CD4-positive, alpha-beta T cell (primary cell): Measurements from ENCODE around the gene NRXN2. TPM values are rescaled to one million over a fixed set of nuclear protein-coding genes. Genes with fewer than 3 reads are reported as not detected.

ENCODE experiments used
- ATAC-seq: fragments of 200-7000 bp; cut with Tn5 transposase; one replicate; pipeline ENCODE4 v1.10.0; 2022; ENCODE audit warnings: mild to moderate bottlenecking; ENCODE audit not compliant: poor library complexity
- CTCF ChIA-PET: fragments of 350-600 bp; sonication (Branson Sonifier 250); formaldehyde crosslinking; loops from one replicate; lab custom pipeline; 2021; ENCODE audit warnings: antibody characterized with exemption, inconsistent platforms; lab: Charles Lee
- POLR2A ChIA-PET: fragments of 350-600 bp; sonication (Branson Sonifier 250); formaldehyde crosslinking; loops from one replicate; lab custom pipeline; 2021; ENCODE audit warnings: antibody characterized with exemption, inconsistent platforms; lab: Charles Lee
- DNase-seq, 14 experiments: peaks; one replicate each; pipeline ENCODE4 v3.0.0-alpha.2; 2013 to 2020; ENCODE audit warnings: mixed read lengths in 2 of 14
- H3K27ac ChIP-seq, 2 donors: one replicate each; pipeline versions ENCODE4 v1.5.1 to v1.7.0; 2013; ENCODE audit warnings: low read length in 2 of 2, low read depth in 1 of 2, mild to moderate bottlenecking in 1 of 2
- H3K27me3 ChIP-seq, 2 experiments: 1 replicate in 1 of 2; 2 replicates in 1 of 2; pipeline versions ENCODE4 v1.6.1 to v1.7.0; 2013; ENCODE audit warnings: low read length in 2 of 2, control low read depth in 1 of 2, mild to moderate bottlenecking in 1 of 2, moderate library complexity in 1 of 2; ENCODE audit not compliant: insufficient read depth in 2 of 2, control insufficient read depth in 1 of 2
- H3K36me3 ChIP-seq: one replicate; pipeline ENCODE4 v1.6.1; 2013; ENCODE audit warnings: low read length, control low read depth; ENCODE audit not compliant: insufficient read depth
- H3K4me1 ChIP-seq: one replicate; pipeline ENCODE4 v1.6.1; 2013; ENCODE audit warnings: low read length, control low read depth; ENCODE audit not compliant: insufficient read depth
- H3K4me3 ChIP-seq: one replicate; pipeline ENCODE4 v1.5.1; 2013; ENCODE audit warnings: mild to moderate bottlenecking, low read length, moderate library complexity
- H3K9me3 ChIP-seq, 2 experiments: 1 replicate in 1 of 2; 2 replicates in 1 of 2; pipeline versions ENCODE4 v1.6.1 to v1.7.0; 2013; ENCODE audit warnings: low read length in 2 of 2, mild to moderate bottlenecking in 2 of 2, control low read depth in 1 of 2, moderate library complexity in 1 of 2; ENCODE audit not compliant: control insufficient read depth in 1 of 2, insufficient read depth in 1 of 2
- H3K27ac Mint-ChIP-seq: one replicate; pipeline ENCODE4 v1.8.0; 2020; ENCODE audit warnings: mixed read lengths
- H3K27me3 Mint-ChIP-seq: one replicate; pipeline ENCODE4 v1.8.0; 2021; ENCODE audit warnings: mixed read lengths
- H3K36me3 Mint-ChIP-seq: one replicate; pipeline ENCODE4 v1.8.0; 2021; ENCODE audit warnings: low read depth, mixed read lengths
- H3K4me1 Mint-ChIP-seq: one replicate; pipeline ENCODE4 v1.8.0; 2021; ENCODE audit warnings: low read depth, mixed read lengths
- H3K4me3 Mint-ChIP-seq: one replicate; pipeline ENCODE4 v1.8.0; 2020; ENCODE audit warnings: mild to moderate bottlenecking, mixed read lengths
- H3K9me3 Mint-ChIP-seq: one replicate; pipeline ENCODE4 v1.8.0; 2020; ENCODE audit warnings: mixed read lengths
- intact Hi-C, 2 experiments: fragments of 100-400 bp; cut with DNase I in 1 of 2; cut with micrococcal nuclease in 1 of 2; formaldehyde crosslinking; loops; one replicate each; pipeline versions ENCODE4 v1.15.1 to v1.9.0; 2023 to 2025; cut with DNase I, micrococcal nuclease
- total RNA-seq, 174 experiments: library from RNA in 2 of 174; stranded (reverse) in 2 of 174; gene quantifications; one replicate each; pipeline ENCODE4 v1.2.3 and lab custom pipeline; 2021 to 2026
- TF ChIP-seq, protein P1 (sequence below): fragments of 200-600 bp; IDR thresholded peaks from one replicate; pipeline ENCODE4 v1.8.0; 2022; ENCODE audit warnings: antibody characterized with exemption, mild to moderate bottlenecking

Gene NRXN2
- total RNA-seq, 2 experiments from 2014 or later: 0.05 to 0.31 TPM

GRCh38 chr11:64639885-64640284 lies 83.1 kb downstream of the NRXN2 start:
- CTCF ChIA-PET: no interaction called here
- TF ChIP-seq, protein P1, sequence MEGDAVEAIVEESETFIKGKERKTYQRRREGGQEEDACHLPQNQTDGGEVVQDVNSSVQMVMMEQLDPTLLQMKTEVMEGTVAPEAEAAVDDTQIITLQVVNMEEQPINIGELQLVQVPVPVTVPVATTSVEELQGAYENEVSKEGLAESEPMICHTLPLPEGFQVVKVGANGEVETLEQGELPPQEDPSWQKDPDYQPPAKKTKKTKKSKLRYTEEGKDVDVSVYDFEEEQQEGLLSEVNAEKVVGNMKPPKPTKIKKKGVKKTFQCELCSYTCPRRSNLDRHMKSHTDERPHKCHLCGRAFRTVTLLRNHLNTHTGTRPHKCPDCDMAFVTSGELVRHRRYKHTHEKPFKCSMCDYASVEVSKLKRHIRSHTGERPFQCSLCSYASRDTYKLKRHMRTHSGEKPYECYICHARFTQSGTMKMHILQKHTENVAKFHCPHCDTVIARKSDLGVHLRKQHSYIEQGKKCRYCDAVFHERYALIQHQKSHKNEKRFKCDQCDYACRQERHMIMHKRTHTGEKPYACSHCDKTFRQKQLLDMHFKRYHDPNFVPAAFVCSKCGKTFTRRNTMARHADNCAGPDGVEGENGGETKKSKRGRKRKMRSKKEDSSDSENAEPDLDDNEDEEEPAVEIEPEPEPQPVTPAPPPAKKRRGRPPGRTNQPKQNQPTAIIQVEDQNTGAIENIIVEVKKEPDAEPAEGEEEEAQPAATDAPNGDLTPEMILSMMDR: no peak
- no peak for ATAC-seq
- H3K27ac Mint-ChIP-seq: no peak overlapping the region
- no peak overlapping the region for H3K27ac ChIP-seq
- H3K4me1 ChIP-seq: peaks cover 4% of the 10 kb centered on the region
- H3K9me3 ChIP-seq: no peaks in the 10 kb centered on the region
- intact Hi-C loops: no loop called here
- no peak overlapping the region for H3K4me3 Mint-ChIP-seq
- H3K4me3 ChIP-seq: no peak overlapping the region
- peaks cover 4% of the 10 kb centered on the region for H3K4me1 Mint-ChIP-seq
- no peaks in the 10 kb centered on the region for H3K36me3 ChIP-seq
- peaks cover 47 to 76% of the 10 kb centered on the region in 2 experiments for H3K27me3 ChIP-seq
- H3K36me3 Mint-ChIP-seq: no peaks in the 10 kb centered on the region
- no peaks in the 10 kb centered on the region for H3K9me3 Mint-ChIP-seq
- H3K27me3 Mint-ChIP-seq: peaks cover 32% of the 10 kb centered on the region
- no peak for DNase-seq
- POLR2A ChIA-PET: no interaction called here

- H3K36me3 ChIP-seq: no peaks in the 10 kb centered on the region
- DNase-seq: no peak
- CTCF ChIA-PET: no interaction called here
- Mint-ChIP-seq H3K9me3 (no peaks in the 10 kb centered on the region), H3K4me3 (no peak overlapping the region), H3K36me3 (no peaks in the 10 kb centered on the region), H3K27ac (no peak overlapping the region), H3K4me1 (peaks cover 12% of the 10 kb centered on the region), H3K27me3 (peaks cover 30% of the 10 kb centered on the region)
- no peaks in the 10 kb centered on the region for H3K9me3 ChIP-seq
- peaks cover 41 to 69% of the 10 kb centered on the region in 2 experiments for H3K27me3 ChIP-seq
- H3K4me1 ChIP-seq: peaks cover 9% of the 10 kb centered on the region
- TF ChIP-seq, protein P1: no peak
- H3K4me3 ChIP-seq: no peak overlapping the region
- ATAC-seq: no peak
- intact Hi-C loops: no loop called here
- no peak overlapping the region for H3K27ac ChIP-seq
- POLR2A ChIA-PET: no interaction called here
Observed at GRCh38 chr11:64638829-64639228, 84.2 kb downstream of the NRXN2 start.

- Histone ChIP-seq H3K9me3 (no peaks in the 10 kb centered on the region), H3K36me3 (no peaks in the 10 kb centered on the region), H3K27me3 (peaks cover 41 to 68% of the 10 kb centered on the region in 2 experiments), H3K27ac (no peak overlapping the region), H3K4me1 (peaks cover 12% of the 10 kb centered on the region), H3K4me3 (no peak overlapping the region)
- no peak overlapping the region for H3K27ac Mint-ChIP-seq
- ChIA-PET POLR2A (no interaction called here), CTCF (no interaction called here)
- peaks cover 16% of the 10 kb centered on the region for H3K4me1 Mint-ChIP-seq
- ATAC-seq: no peak
- intact Hi-C loops: no loop called here
- H3K27me3 Mint-ChIP-seq: peaks cover 32% of the 10 kb centered on the region
- H3K36me3 Mint-ChIP-seq: no peaks in the 10 kb centered on the region
- no peaks in the 10 kb centered on the region for H3K9me3 Mint-ChIP-seq
- H3K4me3 Mint-ChIP-seq: no peak overlapping the region
- TF ChIP-seq, protein P1: no peak
- DNase-seq: no peak
Observed at GRCh38 chr11:64638018-64638665, 84.9 kb downstream of the NRXN2 start.
